ENCODE data around the gene ADCK2.
"Not testable (repeated sequence)": the region's sequence is repeated elsewhere in the genome, so short reads cannot be mapped to it uniquely, and the experiment has no call there.

The ADCK2 gene

GRCh38 chr7:140671966-140672365 is 779 bp upstream of the ADCK2 start:
- in situ Hi-C loops (cut with HindIII; ENCODE audit: low sequenced_read_pairs), result no loop called here

- in situ Hi-C loops (cut with HindIII; ENCODE audit: low sequenced_read_pairs), result no loop called here
Measured at GRCh38 chr7:140673063-140673773, 473 bp downstream of the ADCK2 start.

- in situ Hi-C loops (cut with HindIII; ENCODE audit: low sequenced_read_pairs), result no loop called here
Measured at GRCh38 chr7:140673774-140674155, 1.0 kb downstream of the ADCK2 start.

GRCh38 chr7:140674356-140674800 is 1.6 kb downstream of the ADCK2 start:
- in situ Hi-C loops (cut with HindIII; ENCODE audit: low sequenced_read_pairs), result no loop called here

- in situ Hi-C loops (cut with HindIII; ENCODE audit: low sequenced_read_pairs), result no loop called here
Measured at GRCh38 chr7:140674899-140675701, 2.4 kb downstream of the ADCK2 start.

- in situ Hi-C loops (cut with HindIII; ENCODE audit: low sequenced_read_pairs), result no loop called here
Measured at GRCh38 chr7:140675726-140676125, 3.0 kb downstream of the ADCK2 start.

- in situ Hi-C loops (cut with HindIII; ENCODE audit: low sequenced_read_pairs), result no loop called here
Measured at GRCh38 chr7:140676306-140676705, 3.6 kb downstream of the ADCK2 start.

GRCh38 chr7:140676956-140677355 is 4.2 kb downstream of the ADCK2 start:
- in situ Hi-C loops (cut with HindIII; ENCODE audit: low sequenced_read_pairs), result not testable (repeated sequence)

- in situ Hi-C loops (cut with HindIII; ENCODE audit: low sequenced_read_pairs), result no loop called here
Measured at GRCh38 chr7:140677496-140677895, 4.8 kb downstream of the ADCK2 start.

GRCh38 chr7:140678081-140678815 is 5.5 kb downstream of the ADCK2 start:
- in situ Hi-C loops (cut with HindIII; ENCODE audit: low sequenced_read_pairs), result no loop called here

- in situ Hi-C loops (cut with HindIII; ENCODE audit: low sequenced_read_pairs), result no loop called here
Measured at GRCh38 chr7:140678816-140679130, 6.0 kb downstream of the ADCK2 start.

- in situ Hi-C loops (cut with HindIII; ENCODE audit: low sequenced_read_pairs), result no loop called here
Measured at GRCh38 chr7:140679186-140679585, 6.4 kb downstream of the ADCK2 start.

GRCh38 chr7:140680886-140681285 is 8.1 kb downstream of the ADCK2 start:
- in situ Hi-C loops (cut with HindIII; ENCODE audit: low sequenced_read_pairs), result no loop called here

GRCh38 chr7:140681766-140682165 is 9.0 kb downstream of the ADCK2 start:
- in situ Hi-C loops (cut with HindIII; ENCODE audit: low sequenced_read_pairs), result no loop called here

- in situ Hi-C loops (cut with HindIII; ENCODE audit: low sequenced_read_pairs), result no loop called here
Measured at GRCh38 chr7:140683657-140684056, 10.9 kb downstream of the ADCK2 start.

- in situ Hi-C loops (cut with HindIII; ENCODE audit: low sequenced_read_pairs), result no loop called here
Measured at GRCh38 chr7:140684066-140684950, 11.6 kb downstream of the ADCK2 start.

- in situ Hi-C loops (cut with HindIII; ENCODE audit: low sequenced_read_pairs), result no loop called here
Measured at GRCh38 chr7:140685407-140686087, 12.8 kb downstream of the ADCK2 start.

GRCh38 chr7:140686921-140687320 is 14.2 kb downstream of the ADCK2 start:
- in situ Hi-C loops (cut with HindIII; ENCODE audit: low sequenced_read_pairs), result no loop called here

- in situ Hi-C loops (cut with HindIII; ENCODE audit: low sequenced_read_pairs), result no loop called here
Measured at GRCh38 chr7:140688341-140688740, 15.6 kb downstream of the ADCK2 start.

All from endothelial cell of hepatic sinusoid (primary cell).